NCI-H748 (cell line): ENCODE results near the gene SCGB3A2.
A peak's percentile ranks its signal among the peaks of the same experiment; 100 is the strongest.

Experiments used
- DNase-seq: peaks from one replicate; lab custom pipeline; 2025; ENCODE audit not compliant: unreplicated experiment; lab: John Stamatoyannopoulos, UW

SCGB3A2 gene

DNA sequence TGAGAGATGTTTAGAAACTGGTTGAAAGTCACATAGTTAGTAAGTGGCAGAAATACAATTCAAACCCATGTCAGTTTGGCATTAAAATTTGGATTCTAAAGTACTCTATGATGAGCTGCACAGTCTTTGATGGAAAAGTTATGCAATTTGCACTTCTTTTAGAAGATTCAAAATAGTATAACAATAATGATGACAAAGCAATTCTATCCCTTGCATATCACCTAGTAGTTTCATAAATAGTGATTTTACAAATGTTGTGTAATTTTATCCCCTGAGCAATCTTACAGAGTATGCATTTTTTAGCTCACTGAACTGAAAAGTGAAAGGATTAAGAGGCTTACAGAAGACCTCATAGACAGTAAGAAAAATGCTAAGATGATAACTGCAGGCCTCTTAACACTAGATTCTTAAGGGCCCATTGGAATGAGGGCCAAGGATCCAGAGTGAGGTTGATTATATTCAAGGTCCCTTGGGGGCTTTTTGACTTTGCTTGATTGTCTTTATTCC, 24.2 kb downstream of the SCGB3A2 start:
- DNase-seq, result no peak

GRCh38 chr5:147904110-147904509, 25.6 kb downstream of the SCGB3A2 start:
- no peak for DNase-seq

DNA sequence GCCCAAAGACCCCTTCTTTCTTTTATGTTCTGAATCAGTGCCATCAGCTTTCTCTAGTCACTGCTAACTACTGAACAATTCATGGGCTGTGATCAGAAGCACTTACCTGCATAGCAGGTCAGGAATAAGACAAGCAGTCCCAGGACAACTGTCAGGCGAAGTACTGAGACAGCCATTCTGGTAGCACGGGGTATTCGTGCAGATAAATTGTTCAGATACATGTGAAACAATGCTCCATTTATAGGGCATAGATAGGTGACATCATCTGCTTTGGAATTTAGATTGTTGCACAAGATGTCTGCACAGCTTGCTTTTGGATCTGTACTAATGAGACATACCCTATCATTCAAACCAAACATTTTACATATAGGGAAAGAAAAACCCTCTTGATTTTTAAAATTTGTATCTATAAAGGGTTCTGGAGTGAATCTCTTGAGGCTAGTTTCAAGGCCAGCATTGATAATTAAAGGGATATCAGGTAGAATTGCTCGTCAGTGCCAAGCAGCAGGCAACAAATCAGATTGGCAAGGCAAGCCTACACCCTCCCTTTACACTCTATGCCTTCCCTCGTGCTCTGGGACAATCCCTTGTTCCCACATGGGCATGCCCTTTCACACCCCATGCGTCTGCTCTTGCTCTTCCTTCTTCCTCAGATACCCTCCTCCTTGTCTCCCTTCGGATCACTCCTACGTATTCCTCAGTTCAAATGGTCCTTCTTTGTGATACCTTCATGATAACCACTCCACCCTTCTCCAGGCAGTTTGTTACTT, 28.0 kb downstream of the SCGB3A2 start, which contains the start of gene C5orf46:
Gene C5orf46 (minus strand): TSS at position 213 of the 770 bp plus-strand sequence. CDS start 37 bp downstream, at position 176.
- no peak for DNase-seq

DNA sequence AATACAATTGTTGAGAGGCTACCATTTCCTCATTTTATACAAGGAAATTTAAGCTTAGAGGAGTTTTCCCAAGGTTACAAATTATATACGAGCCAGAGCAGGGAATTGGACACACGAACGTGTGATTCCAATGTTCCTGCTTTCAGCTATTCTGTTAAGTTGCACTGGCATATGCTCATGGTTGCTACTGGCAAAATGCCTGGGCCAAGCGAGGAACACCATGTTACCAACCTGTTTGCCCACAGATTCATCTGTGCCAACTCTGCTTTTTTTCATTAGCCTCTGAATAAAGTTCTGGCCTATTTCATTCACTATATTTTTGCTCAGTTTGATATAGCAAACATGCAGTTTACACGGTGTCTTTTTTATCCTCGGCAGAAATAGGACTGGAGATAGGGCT, 32.9 kb downstream of the SCGB3A2 start:
- no peak for DNase-seq

DNA sequence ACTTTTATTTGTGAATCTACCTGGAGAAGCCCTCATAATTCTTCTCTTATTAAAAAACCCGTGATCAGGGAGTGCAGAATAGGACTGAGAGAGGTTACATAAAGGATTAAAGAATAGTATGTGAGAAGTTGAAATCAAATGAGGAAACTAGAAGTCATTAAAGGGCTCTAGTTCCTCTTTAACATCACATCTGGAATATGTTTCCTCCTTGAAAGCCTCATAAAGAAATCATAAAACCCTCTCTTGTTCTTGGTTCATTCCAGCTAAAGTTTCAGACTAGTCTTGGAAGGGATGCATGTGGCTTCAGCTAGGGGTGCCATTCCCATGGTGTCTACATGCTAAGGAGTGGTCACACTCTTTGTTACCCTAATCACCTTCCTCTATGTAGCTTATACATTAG, 33.5 kb downstream of the SCGB3A2 start:
- DNase-seq, result no peak

- DNase-seq, result no peak
Observed at GRCh38 chr5:147913786-147914185, 35.3 kb downstream of the SCGB3A2 start.

DNA sequence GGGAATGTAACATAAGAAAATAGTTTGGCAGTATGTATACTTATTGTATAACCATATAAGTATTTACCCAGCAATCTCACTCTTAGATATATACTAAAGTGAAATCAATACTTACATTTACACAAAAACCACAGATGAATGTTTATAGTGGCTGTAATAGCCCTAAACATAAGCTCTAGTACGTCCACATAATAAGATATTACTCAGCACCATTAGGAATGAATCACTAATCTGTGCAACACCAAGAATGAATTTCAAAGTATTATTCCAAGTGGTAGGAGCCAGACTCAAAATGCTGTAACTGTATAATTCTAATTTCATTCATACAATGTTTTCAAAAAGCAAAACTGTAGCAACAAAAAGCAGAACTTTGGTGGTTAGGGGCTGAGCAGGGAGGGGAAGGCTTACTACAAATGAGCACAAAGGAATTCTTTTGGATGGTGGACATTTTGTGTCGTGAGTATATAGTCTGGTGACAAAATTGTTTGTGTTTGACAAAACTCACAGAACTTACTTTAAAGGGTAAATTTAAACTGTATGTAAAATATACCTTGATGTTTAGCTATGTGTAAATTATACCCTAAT, 39.7 kb downstream of the SCGB3A2 start:
- DNase-seq, result no peak

- DNase-seq, result peak; percentile 64
Observed at GRCh38 chr5:147918899-147919298, 40.4 kb downstream of the SCGB3A2 start.

- DNase-seq, result no peak
Observed at GRCh38 chr5:147920420-147921030, 42.0 kb downstream of the SCGB3A2 start.

DNA sequence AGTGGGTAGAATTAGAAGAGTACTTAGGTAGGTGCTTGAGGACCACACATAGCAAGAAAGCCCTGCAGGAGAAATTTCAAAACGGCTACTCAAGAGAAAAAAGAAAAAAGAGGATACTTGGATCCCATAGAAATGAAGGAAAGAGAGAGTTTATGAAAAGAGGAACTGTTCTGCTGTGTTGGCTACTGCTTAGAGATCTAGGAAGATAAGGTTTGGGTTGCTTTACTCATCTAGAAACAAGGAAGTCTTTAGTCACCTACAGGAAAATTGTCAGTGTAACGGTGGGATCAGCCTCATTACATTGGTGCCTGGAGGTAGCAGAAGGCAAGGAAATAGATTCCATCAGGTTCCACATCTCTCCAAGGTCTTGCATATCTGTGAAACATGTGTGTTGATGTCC, 42.6 kb downstream of the SCGB3A2 start:
- no peak for DNase-seq

GRCh38 chr5:147925020-147925419, 46.5 kb downstream of the SCGB3A2 start:
- no peak for DNase-seq

DNA sequence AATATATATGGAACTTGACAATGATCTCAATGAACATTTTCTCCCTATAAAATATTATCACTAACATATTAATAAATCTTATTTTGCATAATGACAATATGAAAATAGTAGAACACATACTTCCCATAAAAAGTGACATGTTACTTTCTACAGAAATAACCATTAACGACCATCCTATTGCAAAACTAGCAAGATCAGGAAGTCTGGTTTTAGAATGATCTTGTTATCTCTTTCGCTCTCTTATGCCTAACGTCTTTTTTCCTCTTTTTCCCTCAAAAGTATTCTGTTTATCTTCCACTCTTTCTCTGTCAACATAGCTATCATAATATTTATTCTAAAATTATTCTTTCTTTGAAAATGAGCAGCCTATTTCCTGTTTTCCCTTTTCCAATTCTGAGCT, 49.4 kb downstream of the SCGB3A2 start:
- no peak for DNase-seq

DNA sequence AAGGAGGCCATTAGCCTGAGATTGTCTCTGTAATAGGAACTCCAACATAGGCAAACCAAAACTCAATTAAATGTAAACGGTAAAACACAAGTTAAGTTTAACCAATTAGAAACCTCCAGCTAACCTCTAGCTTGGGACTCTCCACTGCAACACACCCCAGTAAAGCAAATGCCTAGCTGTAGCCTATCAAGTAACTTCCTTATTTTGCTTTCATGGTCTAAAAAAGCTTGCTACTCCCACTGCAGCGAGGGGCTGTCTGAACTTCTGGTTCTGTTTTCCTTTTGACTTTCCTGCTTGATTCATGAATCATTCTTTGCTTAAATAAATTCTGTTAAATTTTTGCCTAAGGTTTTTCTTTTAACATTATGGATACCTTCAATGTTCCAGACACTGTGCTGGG, 52.3 kb downstream of the SCGB3A2 start:
- DNase-seq, result no peak
